Measurements from ENCODE around the gene KCNQ5. TPM values are rescaled to one million over a fixed set of nuclear protein-coding genes. Genes with fewer than 3 reads are reported as not detected.

KCNQ5 gene
- total RNA-seq, 1 experiment from 2014 or later: 2.0 TPM

DNA sequence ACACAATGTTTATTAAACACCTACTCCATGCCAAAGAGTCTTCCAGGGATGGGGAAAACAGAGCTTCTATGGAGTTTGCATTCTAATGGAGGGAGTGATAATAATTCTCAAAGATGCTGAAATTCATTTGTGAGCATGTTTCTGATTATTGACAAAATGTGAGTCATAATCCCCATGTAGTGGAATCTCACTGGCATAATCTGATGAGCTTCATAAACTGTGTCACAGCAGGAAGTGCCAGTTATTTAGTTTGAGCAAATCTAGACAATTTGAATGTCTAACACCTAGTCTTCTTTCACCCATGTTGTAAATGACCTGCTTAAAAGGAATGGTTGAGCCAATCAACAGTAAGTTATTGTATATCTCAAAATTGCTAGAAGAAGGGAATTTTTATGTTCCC is 95.1 kb downstream of the KCNQ5 start (continued):
- TF ChIP-seq, protein P1, sequence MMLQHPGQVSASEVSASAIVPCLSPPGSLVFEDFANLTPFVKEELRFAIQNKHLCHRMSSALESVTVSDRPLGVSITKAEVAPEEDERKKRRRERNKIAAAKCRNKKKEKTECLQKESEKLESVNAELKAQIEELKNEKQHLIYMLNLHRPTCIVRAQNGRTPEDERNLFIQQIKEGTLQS (CRISPR knock-in tag; conservative IDR thresholded peaks at IDR 0.05): no peak
- TF ChIP-seq, protein P2, sequence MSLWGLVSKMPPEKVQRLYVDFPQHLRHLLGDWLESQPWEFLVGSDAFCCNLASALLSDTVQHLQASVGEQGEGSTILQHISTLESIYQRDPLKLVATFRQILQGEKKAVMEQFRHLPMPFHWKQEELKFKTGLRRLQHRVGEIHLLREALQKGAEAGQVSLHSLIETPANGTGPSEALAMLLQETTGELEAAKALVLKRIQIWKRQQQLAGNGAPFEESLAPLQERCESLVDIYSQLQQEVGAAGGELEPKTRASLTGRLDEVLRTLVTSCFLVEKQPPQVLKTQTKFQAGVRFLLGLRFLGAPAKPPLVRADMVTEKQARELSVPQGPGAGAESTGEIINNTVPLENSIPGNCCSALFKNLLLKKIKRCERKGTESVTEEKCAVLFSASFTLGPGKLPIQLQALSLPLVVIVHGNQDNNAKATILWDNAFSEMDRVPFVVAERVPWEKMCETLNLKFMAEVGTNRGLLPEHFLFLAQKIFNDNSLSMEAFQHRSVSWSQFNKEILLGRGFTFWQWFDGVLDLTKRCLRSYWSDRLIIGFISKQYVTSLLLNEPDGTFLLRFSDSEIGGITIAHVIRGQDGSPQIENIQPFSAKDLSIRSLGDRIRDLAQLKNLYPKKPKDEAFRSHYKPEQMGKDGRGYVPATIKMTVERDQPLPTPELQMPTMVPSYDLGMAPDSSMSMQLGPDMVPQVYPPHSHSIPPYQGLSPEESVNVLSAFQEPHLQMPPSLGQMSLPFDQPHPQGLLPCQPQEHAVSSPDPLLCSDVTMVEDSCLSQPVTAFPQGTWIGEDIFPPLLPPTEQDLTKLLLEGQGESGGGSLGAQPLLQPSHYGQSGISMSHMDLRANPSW (CRISPR knock-in tag; conservative IDR thresholded peaks at IDR 0.05; ENCODE audit: low read depth): no peak
- TF ChIP-seq FOXP1 (CRISPR knock-in tag; IDR thresholded peaks at IDR 0.05; ENCODE audit: borderline replicate concordance) (no peak), NR1H2 (CRISPR knock-in tag; IDR thresholded peaks at IDR 0.05) (no peak)
- TF ChIP-seq, protein P3, sequence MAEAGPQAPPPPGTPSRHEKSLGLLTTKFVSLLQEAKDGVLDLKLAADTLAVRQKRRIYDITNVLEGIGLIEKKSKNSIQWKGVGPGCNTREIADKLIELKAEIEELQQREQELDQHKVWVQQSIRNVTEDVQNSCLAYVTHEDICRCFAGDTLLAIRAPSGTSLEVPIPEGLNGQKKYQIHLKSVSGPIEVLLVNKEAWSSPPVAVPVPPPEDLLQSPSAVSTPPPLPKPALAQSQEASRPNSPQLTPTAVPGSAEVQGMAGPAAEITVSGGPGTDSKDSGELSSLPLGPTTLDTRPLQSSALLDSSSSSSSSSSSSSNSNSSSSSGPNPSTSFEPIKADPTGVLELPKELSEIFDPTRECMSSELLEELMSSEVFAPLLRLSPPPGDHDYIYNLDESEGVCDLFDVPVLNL (CRISPR knock-in tag; IDR thresholded peaks at IDR 0.05; ENCODE audit: borderline replicate concordance, low read depth): no peak
- TF ChIP-seq, protein P4, sequence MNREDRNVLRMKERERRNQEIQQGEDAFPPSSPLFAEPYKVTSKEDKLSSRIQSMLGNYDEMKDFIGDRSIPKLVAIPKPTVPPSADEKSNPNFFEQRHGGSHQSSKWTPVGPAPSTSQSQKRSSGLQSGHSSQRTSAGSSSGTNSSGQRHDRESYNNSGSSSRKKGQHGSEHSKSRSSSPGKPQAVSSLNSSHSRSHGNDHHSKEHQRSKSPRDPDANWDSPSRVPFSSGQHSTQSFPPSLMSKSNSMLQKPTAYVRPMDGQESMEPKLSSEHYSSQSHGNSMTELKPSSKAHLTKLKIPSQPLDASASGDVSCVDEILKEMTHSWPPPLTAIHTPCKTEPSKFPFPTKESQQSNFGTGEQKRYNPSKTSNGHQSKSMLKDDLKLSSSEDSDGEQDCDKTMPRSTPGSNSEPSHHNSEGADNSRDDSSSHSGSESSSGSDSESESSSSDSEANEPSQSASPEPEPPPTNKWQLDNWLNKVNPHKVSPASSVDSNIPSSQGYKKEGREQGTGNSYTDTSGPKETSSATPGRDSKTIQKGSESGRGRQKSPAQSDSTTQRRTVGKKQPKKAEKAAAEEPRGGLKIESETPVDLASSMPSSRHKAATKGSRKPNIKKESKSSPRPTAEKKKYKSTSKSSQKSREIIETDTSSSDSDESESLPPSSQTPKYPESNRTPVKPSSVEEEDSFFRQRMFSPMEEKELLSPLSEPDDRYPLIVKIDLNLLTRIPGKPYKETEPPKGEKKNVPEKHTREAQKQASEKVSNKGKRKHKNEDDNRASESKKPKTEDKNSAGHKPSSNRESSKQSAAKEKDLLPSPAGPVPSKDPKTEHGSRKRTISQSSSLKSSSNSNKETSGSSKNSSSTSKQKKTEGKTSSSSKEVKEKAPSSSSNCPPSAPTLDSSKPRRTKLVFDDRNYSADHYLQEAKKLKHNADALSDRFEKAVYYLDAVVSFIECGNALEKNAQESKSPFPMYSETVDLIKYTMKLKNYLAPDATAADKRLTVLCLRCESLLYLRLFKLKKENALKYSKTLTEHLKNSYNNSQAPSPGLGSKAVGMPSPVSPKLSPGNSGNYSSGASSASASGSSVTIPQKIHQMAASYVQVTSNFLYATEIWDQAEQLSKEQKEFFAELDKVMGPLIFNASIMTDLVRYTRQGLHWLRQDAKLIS (CRISPR knock-in tag; IDR thresholded peaks at IDR 0.05; ENCODE audit: borderline replicate concordance): no peak
- TF ChIP-seq, protein P5, sequence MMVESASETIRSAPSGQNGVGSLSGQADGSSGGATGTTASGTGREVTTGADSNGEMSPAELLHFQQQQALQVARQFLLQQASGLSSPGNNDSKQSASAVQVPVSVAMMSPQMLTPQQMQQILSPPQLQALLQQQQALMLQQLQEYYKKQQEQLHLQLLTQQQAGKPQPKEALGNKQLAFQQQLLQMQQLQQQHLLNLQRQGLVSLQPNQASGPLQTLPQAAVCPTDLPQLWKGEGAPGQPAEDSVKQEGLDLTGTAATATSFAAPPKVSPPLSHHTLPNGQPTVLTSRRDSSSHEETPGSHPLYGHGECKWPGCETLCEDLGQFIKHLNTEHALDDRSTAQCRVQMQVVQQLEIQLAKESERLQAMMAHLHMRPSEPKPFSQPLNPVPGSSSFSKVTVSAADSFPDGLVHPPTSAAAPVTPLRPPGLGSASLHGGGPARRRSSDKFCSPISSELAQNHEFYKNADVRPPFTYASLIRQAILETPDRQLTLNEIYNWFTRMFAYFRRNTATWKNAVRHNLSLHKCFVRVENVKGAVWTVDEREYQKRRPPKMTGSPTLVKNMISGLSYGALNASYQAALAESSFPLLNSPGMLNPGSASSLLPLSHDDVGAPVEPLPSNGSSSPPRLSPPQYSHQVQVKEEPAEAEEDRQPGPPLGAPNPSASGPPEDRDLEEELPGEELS (CRISPR knock-in tag; IDR thresholded peaks at IDR 0.05): no peak
- TF ChIP-seq, protein P6, sequence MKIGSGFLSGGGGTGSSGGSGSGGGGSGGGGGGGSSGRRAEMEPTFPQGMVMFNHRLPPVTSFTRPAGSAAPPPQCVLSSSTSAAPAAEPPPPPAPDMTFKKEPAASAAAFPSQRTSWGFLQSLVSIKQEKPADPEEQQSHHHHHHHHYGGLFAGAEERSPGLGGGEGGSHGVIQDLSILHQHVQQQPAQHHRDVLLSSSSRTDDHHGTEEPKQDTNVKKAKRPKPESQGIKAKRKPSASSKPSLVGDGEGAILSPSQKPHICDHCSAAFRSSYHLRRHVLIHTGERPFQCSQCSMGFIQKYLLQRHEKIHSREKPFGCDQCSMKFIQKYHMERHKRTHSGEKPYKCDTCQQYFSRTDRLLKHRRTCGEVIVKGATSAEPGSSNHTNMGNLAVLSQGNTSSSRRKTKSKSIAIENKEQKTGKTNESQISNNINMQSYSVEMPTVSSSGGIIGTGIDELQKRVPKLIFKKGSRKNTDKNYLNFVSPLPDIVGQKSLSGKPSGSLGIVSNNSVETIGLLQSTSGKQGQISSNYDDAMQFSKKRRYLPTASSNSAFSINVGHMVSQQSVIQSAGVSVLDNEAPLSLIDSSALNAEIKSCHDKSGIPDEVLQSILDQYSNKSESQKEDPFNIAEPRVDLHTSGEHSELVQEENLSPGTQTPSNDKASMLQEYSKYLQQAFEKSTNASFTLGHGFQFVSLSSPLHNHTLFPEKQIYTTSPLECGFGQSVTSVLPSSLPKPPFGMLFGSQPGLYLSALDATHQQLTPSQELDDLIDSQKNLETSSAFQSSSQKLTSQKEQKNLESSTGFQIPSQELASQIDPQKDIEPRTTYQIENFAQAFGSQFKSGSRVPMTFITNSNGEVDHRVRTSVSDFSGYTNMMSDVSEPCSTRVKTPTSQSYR (CRISPR knock-in tag; IDR thresholded peaks at IDR 0.05): no peak

DNA sequence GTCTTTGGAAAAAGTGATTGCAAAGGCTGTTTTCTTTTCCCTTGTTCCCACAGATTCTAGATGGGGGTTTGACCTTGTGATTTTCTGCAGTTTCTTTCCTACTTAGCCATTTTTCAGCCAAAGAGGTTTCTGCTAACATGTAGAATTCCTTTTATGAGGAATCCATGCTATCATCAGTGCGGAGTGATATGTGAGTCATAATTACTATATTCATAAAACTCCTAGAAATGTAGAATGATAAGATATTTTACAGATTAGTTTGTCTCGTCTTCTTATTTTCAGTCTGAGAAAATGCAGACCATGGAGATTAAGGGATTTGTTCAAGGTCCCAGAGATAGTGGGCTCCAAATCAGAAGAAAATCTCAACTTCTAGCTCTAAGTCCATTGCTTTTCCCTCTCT is 98.6 kb downstream of the KCNQ5 start:
- H3K4me1 Mint-ChIP-seq: no peaks in the 10 kb centered on the region

DNA sequence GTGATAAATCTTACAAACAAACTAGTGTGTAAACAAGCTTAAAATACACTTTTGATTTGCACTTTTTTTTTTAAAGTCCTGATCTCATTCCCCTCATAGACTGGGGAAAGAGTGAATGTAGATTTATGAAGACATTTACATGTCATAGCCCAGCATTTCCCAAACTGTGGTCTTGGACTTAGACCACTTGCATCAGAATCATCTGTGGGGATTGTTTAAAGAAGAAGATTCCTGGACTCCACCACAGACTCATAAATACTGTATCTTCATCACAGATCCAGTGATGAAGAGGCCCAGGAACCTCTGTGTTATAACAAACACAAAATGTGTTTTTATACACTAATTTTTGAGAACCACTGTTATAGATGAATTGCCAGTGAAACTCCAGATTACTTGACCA is 99.5 kb downstream of the KCNQ5 start:
- DNase-seq (ENCODE audit: low spot score) (no peak), ATAC-seq (no peak)
- CTCF ChIA-PET: no interaction called here
- POLR2A ChIA-PET: no interaction called here
- Mint-ChIP-seq H3K4me3 (no peak overlapping the region), H3K27me3 (ENCODE audit: low read depth) (no peaks in the 10 kb centered on the region), H3K36me3 (no peaks in the 10 kb centered on the region), H3K27ac (no peak overlapping the region), H3K4me1 (no peaks in the 10 kb centered on the region), H3K9me3 (no peaks in the 10 kb centered on the region)
- no peak for TF ChIP-seq RELA (CRISPR knock-in tag; IDR thresholded peaks at IDR 0.05; ENCODE audit: borderline replicate concordance)
- no peak for TF ChIP-seq NFYB (CRISPR knock-in tag; conservative IDR thresholded peaks at IDR 0.05; ENCODE audit: low read depth)
- TF ChIP-seq MXD4 (CRISPR knock-in tag; IDR thresholded peaks at IDR 0.05; ENCODE audit: borderline replicate concordance): no peak
- TF ChIP-seq, protein P7, sequence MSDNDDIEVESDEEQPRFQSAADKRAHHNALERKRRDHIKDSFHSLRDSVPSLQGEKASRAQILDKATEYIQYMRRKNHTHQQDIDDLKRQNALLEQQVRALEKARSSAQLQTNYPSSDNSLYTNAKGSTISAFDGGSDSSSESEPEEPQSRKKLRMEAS (CRISPR knock-in tag; IDR thresholded peaks at IDR 0.05): no peak

More for the DNA sequence above, 98.6 kb downstream of the KCNQ5 start:
- Mint-ChIP-seq H3K27me3 (ENCODE audit: low read depth) (no peaks in the 10 kb centered on the region), H3K27ac (no peak overlapping the region), H3K4me3 (no peak overlapping the region), H3K36me3 (no peaks in the 10 kb centered on the region), H3K9me3 (no peaks in the 10 kb centered on the region)
- DNase-seq (ENCODE audit: low spot score) (no peak), ATAC-seq (no peak)
- ChIA-PET POLR2A (no interaction called here), CTCF (no interaction called here)
- TF ChIP-seq NFATC4 (CRISPR knock-in tag; IDR thresholded peaks at IDR 0.05): no peak
- no peak for TF ChIP-seq HMGA2 (CRISPR knock-in tag; IDR thresholded peaks at IDR 0.05)

Data from WTC11 (cell line).